GM08714 (cell line): ENCODE data around the gene CCSER1.

Experiments
- H3K4me3 ChIP-seq: fragments of 200-500 bp; sonication (Bioruptor generic); 2 replicates; pipeline ENCODE4 v1.5.1; 2014; ENCODE audit warnings: mild to moderate bottlenecking, low read length, inconsistent platforms
- ZNF274 ChIP-seq: IDR thresholded peaks from 2 replicates; pipeline ENCODE4 v1.6.1; 2012; ENCODE audit warnings: mild to moderate bottlenecking, low read depth, low read length

CCSER1 gene

GRCh38 chr4:90118527-90119195 lies 8.5 kb upstream of the CCSER1 start:
- TF ChIP-seq ZNF274, result no peak
- H3K4me3 ChIP-seq, result no peak overlapping the region; the same call in 1 of the 2 replicates

- H3K4me3 ChIP-seq, result no peak overlapping the region
- no peak for TF ChIP-seq ZNF274
Measured at GRCh38 chr4:90120037-90120436, 7.2 kb upstream of the CCSER1 start.

- no peak overlapping the region for H3K4me3 ChIP-seq
- TF ChIP-seq ZNF274, result no peak
Measured at GRCh38 chr4:90120815-90121214, 6.4 kb upstream of the CCSER1 start.

- H3K4me3 ChIP-seq, result no peak overlapping the region
- no peak for TF ChIP-seq ZNF274
Measured at GRCh38 chr4:90121676-90122354, 5.4 kb upstream of the CCSER1 start.

GRCh38 chr4:90122355-90122748 lies 4.8 kb upstream of the CCSER1 start:
- TF ChIP-seq ZNF274, result no peak
- no peak overlapping the region for H3K4me3 ChIP-seq

- no peak for TF ChIP-seq ZNF274
- no peak overlapping the region for H3K4me3 ChIP-seq
Measured at GRCh38 chr4:90124276-90124675, 2.9 kb upstream of the CCSER1 start.

- H3K4me3 ChIP-seq, result peak overlapping the region; percentile 66; the same call in 1 of the 2 replicates
- TF ChIP-seq ZNF274, result no peak
Measured at GRCh38 chr4:90126805-90127204, 389 bp upstream of the CCSER1 start.

- TF ChIP-seq ZNF274, result no peak
- peak overlapping the region; percentile 66 for H3K4me3 ChIP-seq
Measured at GRCh38 chr4:90127706-90128345, 632 bp downstream of the CCSER1 start.

GRCh38 chr4:90128961-90129495 lies 1.8 kb downstream of the CCSER1 start:
- peak overlapping the region; percentile 66 for H3K4me3 ChIP-seq
- no peak for TF ChIP-seq ZNF274

- no peak for TF ChIP-seq ZNF274
- H3K4me3 ChIP-seq, result no peak overlapping the region
Measured at GRCh38 chr4:90130076-90130475, 2.9 kb downstream of the CCSER1 start.

GRCh38 chr4:90137555-90137954 lies 10.4 kb downstream of the CCSER1 start:
- TF ChIP-seq ZNF274, result no peak

GRCh38 chr4:90142081-90142480 lies 14.9 kb downstream of the CCSER1 start:
- TF ChIP-seq ZNF274, result no peak
- no peak overlapping the region for H3K4me3 ChIP-seq

More at GRCh38 chr4:90137555-90137954, 10.4 kb downstream of the CCSER1 start:
- no peak overlapping the region for H3K4me3 ChIP-seq

- H3K4me3 ChIP-seq, result no peak overlapping the region
- TF ChIP-seq ZNF274, result no peak
Measured at GRCh38 chr4:90145319-90145718, 18.1 kb downstream of the CCSER1 start.

- no peak for TF ChIP-seq ZNF274
- H3K4me3 ChIP-seq, result no peak overlapping the region
Measured at GRCh38 chr4:90146306-90146705, 19.1 kb downstream of the CCSER1 start.
